RWPE2 (cell line): ENCODE measurements around the gene IRF9.

Experiments used
- ATAC-seq: fragments of 200-7000 bp; cut with Tn5 transposase; 3 replicates; pipeline ENCODE4 v1.9.1; 2021; ENCODE audit warnings: low read depth
- DNase-seq: peaks from one replicate; pipeline ENCODE4 v3.0.0-alpha.2; 2020; ENCODE audit warnings: low spot score
- H3K27ac ChIP-seq: fragments of 450-650 bp; 2 replicates; pipeline ENCODE4 v1.5.1; 2017; ENCODE audit warnings: mild to moderate bottlenecking; ENCODE audit not compliant: poor library complexity, severe bottlenecking
- H3K27me3 ChIP-seq: fragments of 250-450 bp; sonication (Bioruptor Pico); 2 replicates; pipeline ENCODE4 v1.5.1; 2021; ENCODE audit warnings: mild to moderate bottlenecking, moderate library complexity; ENCODE audit not compliant: insufficient read depth, poor library complexity, severe bottlenecking
- H3K36me3 ChIP-seq: fragments of 250-450 bp; sonication (Bioruptor Pico); 2 replicates; pipeline ENCODE4 v1.5.1; 2020; ENCODE audit warnings: low read depth, mild to moderate bottlenecking, moderate library complexity
- H3K4me1 ChIP-seq: fragments of 250-450 bp; sonication (Bioruptor Pico); 2 replicates; pipeline ENCODE4 v1.5.1; 2021; ENCODE audit warnings: mild to moderate bottlenecking, moderate library complexity; ENCODE audit not compliant: insufficient read depth, poor library complexity, severe bottlenecking
- H3K4me3 ChIP-seq: fragments of 250-450 bp; sonication (Bioruptor Pico); 2 replicates; pipeline ENCODE4 v1.5.1; 2021; ENCODE audit warnings: mild to moderate bottlenecking, moderate library complexity; ENCODE audit not compliant: severe bottlenecking
- H3K9me3 ChIP-seq: fragments of 250-450 bp; sonication (Bioruptor Pico); 2 replicates; pipeline ENCODE4 v1.5.1; 2021; ENCODE audit warnings: mild to moderate bottlenecking, moderate library complexity; ENCODE audit not compliant: severe bottlenecking
- TF ChIP-seq, protein P1 (sequence below): fragments of 450-650 bp; IDR thresholded peaks from one replicate; pipeline ENCODE4 v1.5.1; 2017; ENCODE audit warnings: mild to moderate bottlenecking, moderate library complexity; ENCODE audit not compliant: poor library complexity, severe bottlenecking

Gene IRF9

DNA sequence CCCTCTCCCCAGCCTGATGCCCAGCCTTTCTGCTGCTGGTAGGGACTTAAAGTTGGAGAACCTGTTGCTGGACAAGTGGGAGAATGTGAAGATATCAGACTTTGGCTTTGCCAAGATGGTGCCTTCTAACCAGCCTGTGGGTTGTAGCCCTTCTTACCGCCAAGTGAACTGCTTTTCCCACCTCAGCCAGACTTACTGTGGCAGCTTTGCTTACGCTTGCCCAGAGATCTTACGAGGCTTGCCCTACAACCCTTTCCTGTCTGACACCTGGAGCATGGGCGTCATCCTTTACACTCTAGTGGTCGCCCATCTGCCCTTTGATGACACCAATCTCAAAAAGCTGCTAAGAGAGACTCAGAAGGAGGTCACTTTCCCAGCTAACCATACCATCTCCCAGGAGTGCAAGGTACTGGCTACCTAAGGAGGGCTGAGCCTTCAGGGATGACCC is 46.1 kb downstream of the IRF9 start:
- H3K9me3 ChIP-seq: no peaks in the 10 kb centered on the region
- no peak for ATAC-seq
- no peak overlapping the region for H3K4me3 ChIP-seq
- DNase-seq: no peak
- TF ChIP-seq, protein P1, sequence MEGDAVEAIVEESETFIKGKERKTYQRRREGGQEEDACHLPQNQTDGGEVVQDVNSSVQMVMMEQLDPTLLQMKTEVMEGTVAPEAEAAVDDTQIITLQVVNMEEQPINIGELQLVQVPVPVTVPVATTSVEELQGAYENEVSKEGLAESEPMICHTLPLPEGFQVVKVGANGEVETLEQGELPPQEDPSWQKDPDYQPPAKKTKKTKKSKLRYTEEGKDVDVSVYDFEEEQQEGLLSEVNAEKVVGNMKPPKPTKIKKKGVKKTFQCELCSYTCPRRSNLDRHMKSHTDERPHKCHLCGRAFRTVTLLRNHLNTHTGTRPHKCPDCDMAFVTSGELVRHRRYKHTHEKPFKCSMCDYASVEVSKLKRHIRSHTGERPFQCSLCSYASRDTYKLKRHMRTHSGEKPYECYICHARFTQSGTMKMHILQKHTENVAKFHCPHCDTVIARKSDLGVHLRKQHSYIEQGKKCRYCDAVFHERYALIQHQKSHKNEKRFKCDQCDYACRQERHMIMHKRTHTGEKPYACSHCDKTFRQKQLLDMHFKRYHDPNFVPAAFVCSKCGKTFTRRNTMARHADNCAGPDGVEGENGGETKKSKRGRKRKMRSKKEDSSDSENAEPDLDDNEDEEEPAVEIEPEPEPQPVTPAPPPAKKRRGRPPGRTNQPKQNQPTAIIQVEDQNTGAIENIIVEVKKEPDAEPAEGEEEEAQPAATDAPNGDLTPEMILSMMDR: no peak
- no peaks in the 10 kb centered on the region for H3K4me1 ChIP-seq
- H3K27ac ChIP-seq: no peak overlapping the region
- no peaks in the 10 kb centered on the region for H3K27me3 ChIP-seq
- H3K36me3 ChIP-seq: peaks cover 79% of the 10 kb centered on the region

DNA sequence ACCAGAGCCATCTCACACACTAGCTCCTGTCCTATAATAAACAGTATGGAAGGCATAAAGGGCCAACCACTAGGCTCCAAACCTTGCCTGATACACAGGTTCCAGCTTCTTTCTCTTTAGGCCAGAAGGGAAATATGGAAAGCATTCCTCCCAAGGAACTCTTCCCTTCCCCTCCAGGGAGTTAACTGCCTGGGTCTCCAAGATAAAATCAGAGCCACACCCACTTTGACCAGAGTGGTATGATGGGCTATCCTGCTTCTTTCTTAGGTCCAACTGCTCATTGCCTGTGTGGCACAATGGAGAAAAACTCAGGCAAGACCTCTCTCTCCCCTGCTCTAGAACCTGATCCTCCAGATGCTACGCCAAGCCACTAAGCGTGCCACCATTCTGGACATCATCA is 46.6 kb downstream of the IRF9 start:
- no peak for ATAC-seq
- H3K4me1 ChIP-seq: no peaks in the 10 kb centered on the region
- peaks cover 74% of the 10 kb centered on the region for H3K36me3 ChIP-seq
- H3K27ac ChIP-seq: no peak overlapping the region
- TF ChIP-seq, protein P1: no peak
- H3K4me3 ChIP-seq: no peak overlapping the region
- H3K9me3 ChIP-seq: no peaks in the 10 kb centered on the region
- DNase-seq: no peak
- H3K27me3 ChIP-seq: no peaks in the 10 kb centered on the region

DNA sequence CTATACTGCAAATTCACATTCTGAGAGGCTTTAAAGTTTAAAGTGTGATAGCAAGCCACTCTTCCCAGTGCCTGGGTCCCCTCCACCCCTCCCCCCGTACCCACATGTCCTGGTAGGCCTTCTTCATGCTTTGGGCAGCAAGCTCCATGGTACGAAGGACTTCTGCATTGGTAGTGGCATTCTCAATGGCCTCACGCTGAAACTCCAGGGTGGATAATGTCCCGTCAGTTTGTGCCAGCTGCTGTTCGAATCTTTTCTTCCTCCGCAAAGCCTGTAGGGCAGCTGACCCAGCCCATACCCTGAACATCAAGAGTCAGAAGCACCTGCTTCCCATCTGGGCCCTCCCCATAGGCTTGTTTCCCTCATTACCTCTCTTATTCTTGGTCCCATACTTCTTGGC is 50.2 kb downstream of the IRF9 start:
- no peaks in the 10 kb centered on the region for H3K9me3 ChIP-seq
- TF ChIP-seq, protein P1: no peak
- H3K4me1 ChIP-seq: peaks cover 13% of the 10 kb centered on the region
- no peak for DNase-seq
- no peak for ATAC-seq
- H3K4me3 ChIP-seq: no peak overlapping the region
- peaks cover 56% of the 10 kb centered on the region for H3K36me3 ChIP-seq
- no peaks in the 10 kb centered on the region for H3K27me3 ChIP-seq
- no peak overlapping the region for H3K27ac ChIP-seq

DNA sequence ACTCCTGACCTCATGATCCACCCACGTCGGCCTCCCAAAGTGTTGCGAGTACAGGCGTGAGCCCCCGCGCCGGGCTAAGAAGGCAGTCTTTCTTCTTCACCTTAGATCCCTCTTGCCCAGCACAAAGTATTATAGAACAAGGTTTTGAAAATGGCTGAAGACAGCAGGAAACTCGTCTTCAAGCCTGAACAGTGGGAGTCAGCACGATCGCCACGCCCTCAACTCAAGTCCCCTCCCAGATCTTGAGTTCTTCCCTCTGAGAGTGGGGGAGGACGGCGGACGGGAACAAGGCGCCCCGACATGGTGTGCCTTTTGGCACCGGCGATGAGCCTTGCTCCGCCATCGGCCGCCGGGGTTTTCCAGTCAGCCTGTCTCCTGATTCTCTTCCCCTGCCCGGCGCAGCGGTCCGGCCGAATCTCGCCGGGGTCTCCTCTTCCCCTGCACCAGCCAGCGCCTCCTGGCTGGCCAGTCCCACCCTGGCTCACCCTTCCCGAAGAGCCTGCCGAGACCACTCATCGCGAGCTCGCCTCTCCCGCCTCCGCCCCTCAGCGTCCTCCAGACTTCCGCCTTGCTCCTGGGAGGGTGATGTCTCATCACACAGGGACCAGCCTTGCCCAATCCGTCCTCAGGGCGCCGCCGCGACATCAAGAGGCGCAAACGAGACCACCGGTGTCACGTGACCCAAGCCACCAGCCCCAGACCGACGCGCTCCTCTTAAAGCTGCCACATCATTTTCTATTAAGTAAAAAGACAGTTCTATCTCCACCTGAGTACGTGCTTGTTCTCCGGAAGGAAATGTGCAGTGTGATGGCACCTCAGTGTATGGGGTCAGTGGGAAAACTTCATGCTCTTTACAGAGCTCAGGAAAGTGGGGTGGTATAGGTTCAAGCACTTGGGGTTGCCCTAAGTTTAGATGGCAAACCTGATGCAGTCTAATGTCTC is 52.1 kb downstream of the IRF9 start, which contains the start of gene CHMP4A:
Gene CHMP4A (minus strand): TSS at position 565 of the 942 bp plus-strand sequence. CDS start 49 bp downstream, at position 516.
- Histone ChIP-seq H3K4me1 (peaks cover 13% of the 10 kb centered on the region), H3K9me3 (no peaks in the 10 kb centered on the region), H3K27me3 (no peaks in the 10 kb centered on the region), H3K36me3 (peaks cover 57% of the 10 kb centered on the region), H3K4me3 (peak within 1 kb of the TSS; percentile 79), H3K27ac (peak within 1 kb of the TSS; percentile 82)
- peak; percentile 89 for ATAC-seq
- TF ChIP-seq, protein P1: no peak
- DNase-seq: peak; percentile 100
